Gastrocnemius medialis (tissue), 4 donors: ENCODE measurements around the gene ANKRD27.
"Not testable (repeated sequence)": the region's sequence is repeated elsewhere in the genome, so short reads cannot be mapped to it uniquely, and the experiment has no call there.

Experiments
- POLR2A ChIP-seq, 2 donors: fragments of 450-650 bp; IDR thresholded peaks; one replicate each; pipeline ENCODE4 v1.6.1; 2017; ENCODE audit warnings: antibody characterized with exemption in 2 of 2, mild to moderate bottlenecking in 2 of 2, moderate library complexity in 2 of 2
- TF ChIP-seq, protein P1 (sequence below), 5 experiments: fragments of 450-650 bp in 3 of 5; fragments of 200-600 bp in 2 of 5; sonication (generic) in 2 of 5; IDR thresholded peaks in 4 of 5; conservative IDR thresholded peaks in 1 of 5; 1 replicate in 4 of 5; 2 replicates in 1 of 5; pipeline ENCODE4 v1.5.1; 2016 to 2019; ENCODE audit warnings: antibody characterized with exemption in 5 of 5, mild to moderate bottlenecking in 3 of 5, moderate library complexity in 3 of 5

- TF ChIP-seq, protein P1, sequence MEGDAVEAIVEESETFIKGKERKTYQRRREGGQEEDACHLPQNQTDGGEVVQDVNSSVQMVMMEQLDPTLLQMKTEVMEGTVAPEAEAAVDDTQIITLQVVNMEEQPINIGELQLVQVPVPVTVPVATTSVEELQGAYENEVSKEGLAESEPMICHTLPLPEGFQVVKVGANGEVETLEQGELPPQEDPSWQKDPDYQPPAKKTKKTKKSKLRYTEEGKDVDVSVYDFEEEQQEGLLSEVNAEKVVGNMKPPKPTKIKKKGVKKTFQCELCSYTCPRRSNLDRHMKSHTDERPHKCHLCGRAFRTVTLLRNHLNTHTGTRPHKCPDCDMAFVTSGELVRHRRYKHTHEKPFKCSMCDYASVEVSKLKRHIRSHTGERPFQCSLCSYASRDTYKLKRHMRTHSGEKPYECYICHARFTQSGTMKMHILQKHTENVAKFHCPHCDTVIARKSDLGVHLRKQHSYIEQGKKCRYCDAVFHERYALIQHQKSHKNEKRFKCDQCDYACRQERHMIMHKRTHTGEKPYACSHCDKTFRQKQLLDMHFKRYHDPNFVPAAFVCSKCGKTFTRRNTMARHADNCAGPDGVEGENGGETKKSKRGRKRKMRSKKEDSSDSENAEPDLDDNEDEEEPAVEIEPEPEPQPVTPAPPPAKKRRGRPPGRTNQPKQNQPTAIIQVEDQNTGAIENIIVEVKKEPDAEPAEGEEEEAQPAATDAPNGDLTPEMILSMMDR (IDR thresholded peaks at IDR 0.05 in 4 of 5, conservative IDR thresholded peaks at IDR 0.05 in 1 of 5) = not testable (repeated sequence)
- TF ChIP-seq POLR2A (IDR thresholded peaks at IDR 0.05) = not testable (repeated sequence)
These were observed 18.4 kb upstream of the ANKRD27 start for GRCh38 chr19:32693151-32694108.
